GM12892 (cell line): ENCODE measurements around the gene PRSS16.

ENCODE experiments used
- POLR2A ChIP-seq: IDR thresholded peaks from 2 replicates; pipeline ENCODE4 v1.6.1; 2011; ENCODE audit warnings: low read depth, low read length, control low read depth
- POLR2AphosphoS5 ChIP-seq: IDR thresholded peaks from 2 replicates; pipeline ENCODE4 v1.6.1; 2011; ENCODE audit warnings: low read depth, low read length, control low read depth

- TF ChIP-seq POLR2A (no peak), POLR2AphosphoS5 (no peak)
These were observed 43.3 kb downstream of the PRSS16 start for GRCh38 chr6:27290850-27291208.
